HG03045 (cell line): ENCODE results near the gene TICAM1.

ENCODE experiments used
- ATAC-seq: cut with Tn5 transposase; IDR thresholded peaks from one replicate; pipeline ENCODE4 v1.9.1; 2021; ENCODE audit warnings: mild to moderate bottlenecking, moderate library complexity; ENCODE audit not compliant: unreplicated experiment

The TICAM1 gene

DNA sequence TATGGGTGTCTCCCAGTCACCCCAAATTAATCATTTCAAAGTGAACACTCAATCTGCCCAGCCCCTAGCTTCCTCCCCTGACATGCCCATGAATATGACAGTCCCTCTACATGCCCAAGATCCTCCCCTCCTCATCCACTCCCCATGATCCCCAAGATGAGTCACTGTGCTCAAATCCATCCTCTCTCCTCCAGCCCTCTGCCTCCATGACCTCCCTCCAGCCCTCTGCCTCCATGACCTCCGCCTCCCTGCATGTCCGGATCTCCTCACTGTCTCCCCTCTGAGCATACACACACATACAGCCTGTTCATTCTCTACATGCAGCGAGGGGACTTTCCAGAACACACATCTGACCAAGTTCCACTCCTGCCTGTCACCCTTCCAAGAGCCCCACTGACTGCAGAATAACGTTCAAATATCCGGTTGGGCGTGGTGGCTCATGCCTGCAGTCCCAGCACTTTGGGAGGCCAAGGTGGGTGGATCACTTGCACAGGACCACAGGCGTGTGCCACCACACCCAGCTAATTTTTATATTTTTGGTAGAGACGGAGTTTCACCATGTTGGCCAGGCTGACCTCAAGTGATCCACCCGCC, 58.4 kb downstream of the TICAM1 start:
- ATAC-seq: no peak

DNA sequence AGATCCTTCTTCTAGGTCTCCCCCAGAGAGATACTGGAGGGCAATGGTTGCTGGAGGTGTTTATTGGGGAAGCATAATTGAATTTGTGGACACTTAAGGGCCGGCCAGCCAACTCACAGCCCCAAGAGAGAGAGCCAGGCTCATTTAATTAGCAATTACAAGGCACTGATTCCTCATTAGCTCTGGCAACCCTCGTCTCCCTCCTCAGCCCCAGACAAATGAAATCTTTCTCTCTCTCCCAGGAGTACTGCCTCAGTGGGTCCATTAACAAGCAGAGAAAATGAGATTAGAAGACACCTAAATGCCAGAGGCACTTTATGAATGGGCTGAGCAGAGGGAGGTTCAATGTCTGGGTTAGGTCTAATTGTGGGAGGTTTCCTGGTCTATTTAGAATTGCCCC, 58.9 kb downstream of the TICAM1 start:
- no peak for ATAC-seq

DNA sequence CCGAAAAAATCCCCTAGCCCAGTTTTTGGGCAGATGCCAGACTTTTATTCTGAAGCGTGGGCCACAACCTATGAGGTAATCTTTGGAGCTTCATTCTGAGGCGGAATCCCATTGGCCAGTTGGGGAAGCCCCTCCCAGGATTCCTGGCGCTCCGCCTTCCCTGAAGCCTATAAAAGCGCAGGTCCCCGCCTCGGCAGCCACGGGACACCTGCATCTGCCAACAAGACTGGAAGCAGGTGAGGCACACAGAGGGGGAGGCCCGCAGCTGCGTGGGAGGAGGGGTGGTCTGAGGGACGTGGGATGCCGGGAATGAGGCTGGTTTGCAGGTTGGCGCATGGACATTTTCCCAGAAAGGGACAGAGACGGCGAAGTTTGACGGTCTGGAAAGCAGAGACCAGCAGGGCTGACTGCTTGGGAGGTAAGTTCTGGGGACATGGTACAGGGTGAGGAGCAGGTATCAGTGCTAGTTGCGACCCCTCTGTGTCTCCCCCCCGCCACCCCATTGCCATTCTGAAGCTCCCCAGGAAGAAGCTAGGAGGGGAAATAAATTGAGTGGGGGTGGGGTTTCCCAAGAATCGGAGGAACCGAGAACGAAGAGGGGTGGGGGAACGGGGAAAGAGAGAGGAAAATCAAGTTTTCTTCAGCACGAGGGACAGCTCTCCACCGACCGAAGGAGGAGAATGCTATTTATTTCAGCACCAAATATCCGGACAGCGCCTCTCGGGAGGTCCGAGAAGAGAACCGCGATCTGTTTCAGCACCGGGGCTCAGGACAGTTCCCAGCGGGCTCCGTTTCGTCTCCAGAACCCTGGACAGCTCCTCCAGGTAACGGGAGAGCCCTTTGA, 62.4 kb downstream of the TICAM1 start:
- no peak for ATAC-seq
